ENCODE data around the gene PBX1. TPM values are rescaled to one million over a fixed set of nuclear protein-coding genes. Genes with fewer than 3 reads are reported as not detected.

PBX1 gene
- total and polyA plus RNA-seq, 2 of the 4 experiments (the other 2 are of a cell fraction): 13.9 to 17.9 TPM

GRCh38 chr1:164876398-164877116 lies 317.6 kb downstream of the PBX1 start:
- ATAC-seq (ENCODE audit: low read depth) (no peak), DNase-seq (no peak)
- Histone ChIP-seq H2BK5ac (ENCODE audit: low read depth, low read length, poor library complexity, severe bottlenecking) (no peak overlapping the region), H3K18ac (ENCODE audit: low read depth, low read length) (no peak overlapping the region), H3K9ac (ENCODE audit: low read depth, low read length) (no peak overlapping the region), H2BK15ac (ENCODE audit: low read depth, low read length) (no peak overlapping the region), H2AK9ac (replicated peaks; ENCODE audit: low read depth, low read length, poor library complexity) (no peak overlapping the region), H2BK20ac (ENCODE audit: low read depth, low read length) (no peak overlapping the region), H4K5ac (ENCODE audit: low read depth, low read length) (no peak overlapping the region), H3K14ac (replicated peaks; ENCODE audit: low read depth, low read length) (no peak overlapping the region), H2BK120ac (ENCODE audit: low read depth, low read length) (no peak overlapping the region), H3K9me3 (ENCODE audit: control insufficient read depth, insufficient read depth, low read length) (no peaks in the 10 kb centered on the region), H3K79me1 (ENCODE audit: low read depth in 1 of 2, low read length in 2 of 2) (no peaks in the 10 kb centered on the region), H3K56ac (ENCODE audit: extremely low read depth, insufficient read depth, low read length) (no peak overlapping the region), H2AK5ac (ENCODE audit: low read depth, low read length) (no peak overlapping the region), H3K9me1 (ENCODE audit: insufficient read depth, low read length) (no peaks in the 10 kb centered on the region), H3K4me3 (ENCODE audit: insufficient read depth, low read depth, low read length) (no peak overlapping the region), H3K4ac (ENCODE audit: low read depth, low read length) (no peak overlapping the region), H3K27ac (ENCODE audit: insufficient read depth, low read length) (no peak overlapping the region), H3K27me3 (ENCODE audit: control insufficient read depth, insufficient read depth, low read length) (no peaks in the 10 kb centered on the region), H4K20me1 (ENCODE audit: insufficient read depth, low read length) (no peaks in the 10 kb centered on the region), H2AFZ (replicated peaks; ENCODE audit: low read length, poor library complexity) (no peak overlapping the region), H3K4me1 (ENCODE audit: control insufficient read depth, insufficient read depth, low read length) (no peaks in the 10 kb centered on the region), H4K8ac (ENCODE audit: low read depth in 2 of 2, low read length in 2 of 2) (no peak overlapping the region), H3K36me3 (ENCODE audit: control insufficient read depth, insufficient read depth, low read length) (no peaks in the 10 kb centered on the region), H4K91ac (ENCODE audit: insufficient read depth, low read depth, low read length) (no peak overlapping the region), H3K23ac (ENCODE audit: low read depth, low read length) (no peak overlapping the region), H3K4me2 (ENCODE audit: low read depth, low read length) (no peak overlapping the region)
- 48% methylated on average over 4 of the region's 12 CpGs; no CpG with 5 or more reads in 1 of the 2 experiments for whole genome bisulfite sequencing, 2 experiments (ENCODE audit: extremely low coverage in 2 of 2, insufficient read length in 1 of 2)
- intact Hi-C loops (cut with micrococcal nuclease): no loop called here
- POLR2A ChIA-PET (ENCODE audit: unreplicated experiment): no interaction called here
- TF ChIP-seq BHLHE40 (IDR thresholded peaks at IDR 0.05; ENCODE audit: low read depth, low read length) (no peak), ELK1 (IDR thresholded peaks at IDR 0.05; ENCODE audit: borderline replicate concordance, low read depth, low read length) (no peak), NFE2L2 (IDR thresholded peaks at IDR 0.05; ENCODE audit: low read depth, low read length) (no peak), CHD1 (IDR thresholded peaks at IDR 0.05; ENCODE audit: low read depth, low read length) (no peak), CTCF (conservative IDR thresholded peaks at IDR 0.05; ENCODE audit: low read depth, low read length) (no peak)
- in situ Hi-C loops (cut with MboI; ENCODE audit: low sequenced_read_pairs): no loop called here
- dilution Hi-C loops (cut with HindIII; ENCODE audit: low sequenced_read_pairs, unreplicated experiment): no loop called here
- no TSS peak for BruUV-seq (replicated peaks)
- CTCF ChIA-PET: no interaction called here
